ENCODE data around the gene NLGN1. TPM values are rescaled to one million over a fixed set of nuclear protein-coding genes. Genes with fewer than 3 reads are reported as not detected.

NLGN1 gene
- polyA plus RNA-seq, 3 donors from 2014 or later: not detected

DNA sequence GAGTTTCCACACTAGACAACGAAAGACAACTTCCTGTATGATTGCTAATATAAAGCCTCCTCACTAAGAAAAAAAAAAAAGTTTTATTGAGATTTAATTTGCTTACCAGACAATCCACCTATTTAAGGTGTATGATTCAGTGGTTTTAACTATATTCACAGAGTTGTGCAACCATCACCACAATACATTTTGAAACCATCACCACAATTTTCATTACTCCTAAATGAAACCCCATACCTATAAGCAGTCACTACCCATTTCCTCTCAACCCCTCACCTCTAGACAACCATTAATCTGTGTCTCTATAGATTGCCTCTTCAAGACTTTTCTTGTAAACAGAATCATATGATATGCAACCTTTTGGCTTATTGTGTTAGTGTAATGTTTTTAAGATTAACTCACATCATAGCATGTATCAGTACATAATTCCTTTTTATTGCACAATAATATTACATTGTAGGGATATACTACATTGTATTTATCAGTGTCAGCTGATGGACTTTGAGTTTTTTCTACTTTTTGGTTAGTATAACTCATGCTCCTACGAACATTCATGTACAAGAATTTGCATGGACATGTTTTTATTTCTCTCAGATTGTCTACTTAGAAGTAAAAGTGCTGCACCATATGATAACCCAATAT, 339.7 kb downstream of the NLGN1 start:
- no peaks in the 10 kb centered on the region for H3K4me1 Mint-ChIP-seq
- H3K36me3 Mint-ChIP-seq: no peaks in the 10 kb centered on the region
- no peak overlapping the region for H3K4me3 Mint-ChIP-seq
- H3K27me3 Mint-ChIP-seq (ENCODE audit: low read depth in 3 of 3): peaks cover 0 to 3% (median 2%) of the 10 kb centered on the region in 3 donors
- H3K27ac Mint-ChIP-seq: no peak overlapping the region
- no peak for DNase-seq
- H3K9me3 Mint-ChIP-seq: peaks cover 2 to 28% (median 11%) of the 10 kb centered on the region in 6 donors

DNA sequence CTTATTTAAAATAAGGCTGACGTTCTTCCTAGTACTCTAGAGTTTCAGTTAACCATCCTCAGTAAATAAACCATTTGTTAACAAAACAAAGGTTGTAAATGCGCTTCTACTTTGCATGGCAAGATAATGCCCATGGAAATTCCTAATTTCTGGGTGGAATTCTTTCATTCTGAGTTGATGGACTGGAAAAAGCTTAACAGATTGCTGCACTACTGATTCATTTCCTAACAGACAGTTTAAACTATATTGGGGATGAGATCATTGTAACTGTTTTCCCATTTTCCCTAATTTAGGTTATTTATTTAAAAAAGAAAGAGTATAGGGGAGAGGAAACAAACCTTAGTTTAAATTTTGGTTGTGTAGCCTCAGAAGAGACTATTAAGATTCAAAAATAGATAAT, 342.2 kb downstream of the NLGN1 start:
- peaks cover 0 to 3% (median 2%) of the 10 kb centered on the region in 3 donors for H3K27me3 Mint-ChIP-seq (ENCODE audit: low read depth in 3 of 3)
- no peaks in the 10 kb centered on the region for H3K4me1 Mint-ChIP-seq
- DNase-seq: no peak
- H3K36me3 Mint-ChIP-seq: no peaks in the 10 kb centered on the region
- H3K9me3 Mint-ChIP-seq: peaks cover 2 to 33% (median 11%) of the 10 kb centered on the region in 6 donors
- no peak overlapping the region for H3K27ac Mint-ChIP-seq
- no peak overlapping the region for H3K4me3 Mint-ChIP-seq

DNA sequence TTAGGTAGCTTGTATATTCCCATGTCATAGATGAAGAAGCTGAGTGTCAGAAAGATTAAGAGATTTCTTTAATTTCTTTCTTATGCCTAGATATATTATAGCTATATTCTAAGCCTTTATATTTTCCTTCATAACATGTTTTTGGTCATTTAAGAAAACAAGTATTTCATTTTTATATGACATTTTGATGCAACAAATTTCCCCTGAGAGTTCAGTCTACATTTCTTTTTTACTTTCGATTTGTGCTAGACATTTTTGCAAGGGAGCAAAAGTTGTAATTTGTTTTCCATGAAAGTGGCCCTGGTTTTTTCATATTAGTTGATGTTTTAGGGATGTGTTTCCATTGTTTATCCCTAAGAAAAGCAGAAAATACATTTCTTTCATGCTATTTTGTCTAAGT, 344.9 kb downstream of the NLGN1 start:
- Mint-ChIP-seq H3K9me3 (peaks cover 4 to 37% (median 13%) of the 10 kb centered on the region in 6 donors), H3K27ac (no peak overlapping the region), H3K36me3 (peaks cover 0 to 3% (median 0%) of the 10 kb centered on the region in 3 donors), H3K4me1 (no peaks in the 10 kb centered on the region), H3K4me3 (no peak overlapping the region), H3K27me3 (ENCODE audit: low read depth in 3 of 3) (peaks cover 0 to 3% (median 2%) of the 10 kb centered on the region in 3 donors)
- no peak for DNase-seq

DNA sequence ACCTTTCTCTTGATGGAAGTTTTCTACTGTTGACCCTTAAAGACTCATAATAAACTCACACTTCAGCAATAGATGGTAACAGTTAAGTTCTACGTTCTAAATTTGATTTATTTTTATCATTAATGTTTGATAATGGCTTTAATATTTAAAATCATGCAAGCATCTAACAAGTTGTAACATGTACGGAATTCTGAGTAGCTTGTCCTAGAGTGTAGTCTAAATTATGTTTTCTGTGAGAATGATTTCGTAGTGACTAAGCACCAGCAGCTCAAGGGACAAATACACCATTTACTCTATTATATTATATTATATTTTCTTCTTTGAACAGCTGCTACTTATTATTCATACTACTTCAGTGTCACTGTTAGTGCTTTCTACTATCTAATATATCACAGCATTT, 345.6 kb downstream of the NLGN1 start:
- peaks cover 0 to 3% (median 2%) of the 10 kb centered on the region in 3 donors for H3K27me3 Mint-ChIP-seq (ENCODE audit: low read depth in 3 of 3)
- DNase-seq: no peak
- no peak overlapping the region for H3K4me3 Mint-ChIP-seq
- no peak overlapping the region for H3K27ac Mint-ChIP-seq
- H3K9me3 Mint-ChIP-seq: peaks cover 4 to 37% (median 13%) of the 10 kb centered on the region in 6 donors
- H3K36me3 Mint-ChIP-seq: peaks cover 0 to 3% (median 0%) of the 10 kb centered on the region in 3 donors
- no peaks in the 10 kb centered on the region for H3K4me1 Mint-ChIP-seq

DNA sequence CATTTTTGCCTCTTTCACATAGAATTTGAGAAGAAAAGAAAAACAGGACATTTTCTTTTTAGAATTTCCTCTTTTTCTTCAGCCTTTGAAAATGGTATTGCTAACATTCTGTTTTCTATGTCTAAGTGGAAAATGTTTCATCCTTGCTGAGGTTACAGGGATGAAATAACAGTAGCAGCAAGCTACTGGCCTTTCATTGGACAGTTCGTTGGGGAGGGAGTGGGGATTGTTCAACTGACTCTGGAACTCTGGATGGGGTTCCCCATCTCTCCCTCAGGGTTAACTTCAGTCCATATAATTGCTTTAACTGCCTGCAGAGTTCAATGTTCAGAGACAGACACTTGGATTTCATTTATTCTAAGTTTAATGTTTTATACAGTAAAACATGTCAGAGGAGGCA, 346.0 kb downstream of the NLGN1 start:
- Mint-ChIP-seq H3K9me3 (peaks cover 4 to 33% (median 12%) of the 10 kb centered on the region in 6 donors), H3K36me3 (peaks cover 0 to 3% (median 0%) of the 10 kb centered on the region in 3 donors)

DNA sequence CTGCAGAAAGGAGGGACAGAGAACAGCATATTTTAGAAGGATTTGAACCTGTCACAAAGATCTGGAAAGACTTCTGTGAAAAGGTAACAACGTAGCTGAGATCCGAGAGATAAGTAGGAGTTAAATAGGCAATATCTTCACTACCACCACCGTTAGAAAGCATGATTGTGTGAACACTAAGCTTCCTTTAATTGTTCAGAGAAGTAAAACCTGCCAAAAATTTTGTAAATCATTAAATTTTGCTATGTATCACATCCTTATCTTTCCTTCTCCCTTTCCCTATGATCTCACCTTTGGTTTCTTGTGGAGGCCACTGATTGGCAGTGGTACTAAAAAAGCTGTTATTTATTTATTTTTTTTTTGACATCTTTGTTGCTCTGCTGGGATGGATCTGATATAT, 346.9 kb downstream of the NLGN1 start:
- Mint-ChIP-seq H3K36me3 (peaks cover 0 to 3% (median 0%) of the 10 kb centered on the region in 3 donors), H3K4me1 (no peaks in the 10 kb centered on the region), H3K27me3 (ENCODE audit: low read depth in 3 of 3) (peaks cover 0 to 3% (median 0%) of the 10 kb centered on the region in 3 donors), H3K27ac (no peak overlapping the region), H3K9me3 (peaks cover 2 to 25% (median 10%) of the 10 kb centered on the region in 6 donors), H3K4me3 (no peak overlapping the region)
- no peak for DNase-seq

More for the DNA sequence above, 346.0 kb downstream of the NLGN1 start:
- DNase-seq: no peak
- Mint-ChIP-seq H3K4me1 (no peaks in the 10 kb centered on the region), H3K4me3 (no peak overlapping the region), H3K27me3 (ENCODE audit: low read depth in 3 of 3) (peaks cover 0 to 3% (median 0%) of the 10 kb centered on the region in 3 donors), H3K27ac (no peak overlapping the region)

DNA sequence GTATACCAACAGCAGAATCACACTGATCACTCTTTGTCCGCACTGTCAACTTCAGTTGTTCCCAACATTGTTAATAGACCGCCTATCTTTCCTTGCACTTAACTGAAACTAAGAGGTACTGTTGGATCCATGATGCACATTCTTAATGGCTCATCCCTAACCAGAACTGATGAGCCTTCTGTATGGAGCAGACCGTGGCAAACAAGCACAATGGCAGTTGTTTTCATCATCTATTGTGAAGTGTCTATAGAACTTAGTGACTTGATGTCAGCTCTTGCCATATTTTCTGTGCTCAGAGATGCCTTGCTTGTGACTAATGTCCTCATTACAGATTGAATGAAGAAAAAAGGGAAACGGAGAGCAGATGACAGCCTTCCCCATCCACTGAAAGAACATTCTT, 347.4 kb downstream of the NLGN1 start:
- Mint-ChIP-seq H3K4me3 (no peak overlapping the region), H3K4me1 (no peaks in the 10 kb centered on the region), H3K9me3 (peaks cover 2 to 22% (median 11%) of the 10 kb centered on the region in 6 donors), H3K36me3 (peaks cover 0 to 3% (median 0%) of the 10 kb centered on the region in 3 donors), H3K27me3 (ENCODE audit: low read depth in 3 of 3) (peaks cover 0 to 3% (median 0%) of the 10 kb centered on the region in 3 donors), H3K27ac (no peak overlapping the region)
- no peak for DNase-seq

DNA sequence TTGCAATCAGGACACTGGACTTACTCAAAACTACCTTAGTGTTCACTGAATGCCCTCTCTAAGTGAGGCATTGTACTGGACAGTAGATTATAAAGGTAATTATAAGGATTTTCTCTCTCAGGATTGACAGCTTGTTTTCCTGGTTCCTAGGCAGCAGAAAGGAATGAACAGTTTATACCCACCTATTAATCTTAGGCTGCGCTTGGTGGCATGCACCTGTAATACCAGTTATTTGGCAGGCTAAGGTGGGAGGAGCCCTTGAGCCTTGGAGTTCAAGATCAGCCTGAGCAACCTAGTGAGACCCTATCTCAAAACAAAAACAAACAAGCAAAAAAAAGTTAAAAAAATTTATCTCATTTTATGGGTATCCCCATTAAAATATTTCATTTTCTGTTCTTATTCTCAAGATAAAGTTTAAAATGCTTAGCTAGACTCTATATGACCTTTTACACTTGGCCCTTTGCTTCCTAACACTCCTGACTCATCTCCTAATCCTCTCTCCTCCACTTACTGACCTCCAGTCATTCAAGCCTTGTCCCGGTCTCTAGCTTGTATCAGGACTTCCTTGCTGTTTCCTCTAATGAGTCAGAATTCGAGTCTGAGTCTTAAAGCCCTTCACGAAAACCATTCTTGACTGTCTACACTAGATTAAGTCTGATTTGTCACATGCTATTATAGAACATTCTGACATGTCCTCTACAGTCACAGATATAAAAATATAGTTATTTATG, 348.6 kb downstream of the NLGN1 start:
- H3K36me3 Mint-ChIP-seq: peaks cover 0 to 3% (median 0%) of the 10 kb centered on the region in 3 donors

DNA sequence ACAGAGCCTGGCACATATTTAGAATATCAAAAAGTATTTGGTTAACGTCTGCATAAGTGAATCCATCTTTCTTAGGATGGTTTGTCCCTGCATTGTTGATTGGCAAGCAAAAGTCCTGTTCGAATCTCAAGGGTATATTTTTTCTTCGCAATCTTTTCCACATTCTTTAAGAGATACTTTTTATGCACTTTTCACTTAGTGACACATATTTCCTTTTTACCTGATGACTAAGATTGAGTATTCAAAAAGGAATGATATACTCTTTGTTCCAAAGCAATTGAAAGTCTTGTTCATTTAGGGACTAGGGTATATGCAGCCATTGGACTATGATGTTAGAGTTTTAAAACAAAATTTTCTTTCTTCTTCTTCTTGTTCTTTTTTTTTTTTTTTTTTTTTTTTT, 349.9 kb downstream of the NLGN1 start:
- no peak overlapping the region for H3K4me3 Mint-ChIP-seq
- H3K9me3 Mint-ChIP-seq: peaks cover 0 to 15% (median 6%) of the 10 kb centered on the region in 6 donors
- H3K36me3 Mint-ChIP-seq: peaks cover 0 to 3% (median 0%) of the 10 kb centered on the region in 3 donors
- no peak for DNase-seq
- no peaks in the 10 kb centered on the region for H3K4me1 Mint-ChIP-seq
- no peak overlapping the region for H3K27ac Mint-ChIP-seq
- H3K27me3 Mint-ChIP-seq (ENCODE audit: low read depth in 3 of 3): no peaks in the 10 kb centered on the region

More for the DNA sequence above, 348.6 kb downstream of the NLGN1 start:
- Mint-ChIP-seq H3K27ac (no peak overlapping the region), H3K4me3 (no peak overlapping the region), H3K27me3 (ENCODE audit: low read depth in 3 of 3) (peaks cover 0 to 3% (median 0%) of the 10 kb centered on the region in 3 donors), H3K9me3 (peaks cover 0 to 20% (median 10%) of the 10 kb centered on the region in 6 donors), H3K4me1 (no peaks in the 10 kb centered on the region)
- DNase-seq: no peak

DNA sequence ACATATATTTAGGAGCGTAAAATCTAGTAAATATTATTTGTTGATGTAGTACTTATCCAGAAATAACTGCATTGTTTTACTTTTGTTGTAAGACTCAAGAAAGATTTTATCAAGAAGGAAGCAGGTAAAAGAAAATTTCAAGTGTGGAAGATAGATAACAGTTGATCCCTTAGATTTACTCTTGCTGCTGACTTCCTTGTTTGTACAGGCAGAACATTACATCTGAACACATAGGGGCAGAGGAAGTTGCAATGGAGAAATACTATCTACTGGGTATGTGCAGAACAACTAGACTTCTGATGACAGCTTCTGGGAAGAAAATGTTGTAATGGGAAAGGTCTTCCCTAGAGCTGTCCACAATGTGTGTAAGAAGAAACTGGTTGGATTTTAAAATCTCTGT, 350.6 kb downstream of the NLGN1 start:
- no peak for DNase-seq
- Mint-ChIP-seq H3K9me3 (peaks cover 0 to 15% (median 6%) of the 10 kb centered on the region in 6 donors), H3K4me1 (no peaks in the 10 kb centered on the region), H3K27ac (no peak overlapping the region), H3K27me3 (ENCODE audit: low read depth in 3 of 3) (no peaks in the 10 kb centered on the region), H3K36me3 (peaks cover 0 to 3% (median 0%) of the 10 kb centered on the region in 3 donors), H3K4me3 (no peak overlapping the region)

DNA sequence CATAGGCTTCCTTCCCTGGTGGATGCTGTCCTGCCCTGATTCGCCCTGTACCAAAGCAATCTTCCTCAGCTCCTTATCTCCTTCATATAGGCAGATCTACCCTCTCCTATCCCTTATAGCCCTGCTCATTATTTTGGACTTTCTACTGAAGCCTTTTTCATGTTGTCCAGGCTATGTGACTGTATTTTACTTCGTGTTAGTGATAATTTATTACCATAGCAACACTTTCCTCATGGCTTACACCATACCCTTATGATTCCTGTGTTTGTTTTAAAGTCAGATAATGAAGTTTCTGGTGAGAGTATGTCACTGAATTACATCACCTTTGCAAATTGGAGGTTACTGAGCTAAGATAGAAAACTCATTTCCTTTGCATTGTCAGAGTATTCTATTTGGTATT, 352.6 kb downstream of the NLGN1 start:
- no peak for DNase-seq
- Mint-ChIP-seq H3K27ac (peak overlapping the region in 1 of 6 donors; percentile 0), H3K4me1 (no peaks in the 10 kb centered on the region), H3K9me3 (peaks cover 2 to 6% (median 3%) of the 10 kb centered on the region in 6 donors), H3K36me3 (peaks cover 0 to 3% (median 0%) of the 10 kb centered on the region in 3 donors), H3K4me3 (no peak overlapping the region), H3K27me3 (ENCODE audit: low read depth in 3 of 3) (no peaks in the 10 kb centered on the region)

DNA sequence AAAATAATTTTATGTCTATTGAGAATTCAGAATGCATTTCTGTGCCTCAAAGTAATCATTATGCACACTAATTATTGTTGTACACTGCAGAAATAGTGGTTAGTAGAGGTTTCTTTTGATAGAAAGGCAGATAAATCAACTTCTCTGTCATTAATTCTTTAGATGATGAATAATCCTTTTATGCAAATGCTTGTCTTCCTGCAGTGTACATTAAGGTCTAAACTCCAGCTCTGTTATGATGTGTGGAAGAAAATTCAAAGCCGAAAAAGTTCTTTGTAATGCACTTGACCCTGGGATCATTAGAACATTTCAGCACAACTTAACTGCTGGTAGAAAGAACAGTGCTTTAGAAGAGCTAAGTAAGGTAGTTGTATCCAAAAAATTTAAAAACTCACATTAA, 353.0 kb downstream of the NLGN1 start:
- no peak overlapping the region for H3K4me3 Mint-ChIP-seq
- peaks cover 2 to 8% (median 4%) of the 10 kb centered on the region in 6 donors for H3K9me3 Mint-ChIP-seq
- no peak for DNase-seq
- H3K4me1 Mint-ChIP-seq: no peaks in the 10 kb centered on the region
- no peaks in the 10 kb centered on the region for H3K27me3 Mint-ChIP-seq (ENCODE audit: low read depth in 3 of 3)
- no peak overlapping the region for H3K27ac Mint-ChIP-seq
- H3K36me3 Mint-ChIP-seq: peaks cover 0 to 3% (median 0%) of the 10 kb centered on the region in 3 donors

DNA sequence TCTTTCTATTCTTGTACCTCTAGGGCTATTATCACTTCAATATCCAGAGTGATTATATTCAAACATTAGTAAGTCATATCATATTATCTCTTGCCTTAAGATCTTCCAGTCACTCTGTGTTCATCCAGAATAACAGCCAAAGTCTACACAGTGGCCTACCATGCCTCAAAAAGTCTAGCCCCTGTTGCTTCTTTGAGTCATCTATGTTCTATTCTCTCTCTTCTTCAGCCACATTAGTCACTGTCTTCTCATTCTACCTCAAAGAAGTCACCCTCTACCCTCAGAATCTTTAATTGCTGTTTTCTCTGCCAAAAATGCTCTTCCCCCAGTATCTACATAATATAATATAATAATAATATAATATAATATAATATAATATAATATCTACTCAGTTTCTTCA, 356.0 kb downstream of the NLGN1 start:
- Mint-ChIP-seq H3K27me3 (ENCODE audit: low read depth in 3 of 3) (no peaks in the 10 kb centered on the region), H3K27ac (no peak overlapping the region), H3K36me3 (no peaks in the 10 kb centered on the region), H3K9me3 (peaks cover 0 to 11% (median 3%) of the 10 kb centered on the region in 6 donors), H3K4me3 (no peak overlapping the region), H3K4me1 (no peaks in the 10 kb centered on the region)
- DNase-seq: no peak

DNA sequence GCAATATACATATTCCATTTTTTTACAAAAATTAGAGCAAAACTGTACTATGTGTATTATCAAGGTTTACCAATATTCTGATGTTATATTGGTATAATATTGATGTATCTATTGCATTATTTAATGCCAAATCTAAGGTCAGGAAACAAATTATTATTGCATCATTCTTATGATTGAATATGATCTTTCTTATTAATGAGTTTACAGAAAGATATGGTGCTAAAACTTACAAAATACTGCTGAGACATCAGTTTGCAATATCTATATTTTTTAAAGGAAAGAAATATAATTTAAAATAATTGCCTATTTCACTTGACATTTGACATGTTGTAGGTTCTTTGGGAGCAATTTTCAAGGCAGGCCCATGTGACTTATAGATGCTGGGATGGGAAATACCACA, 357.6 kb downstream of the NLGN1 start:
- DNase-seq: no peak
- H3K27me3 Mint-ChIP-seq (ENCODE audit: low read depth in 3 of 3): no peaks in the 10 kb centered on the region
- H3K4me1 Mint-ChIP-seq: no peaks in the 10 kb centered on the region
- no peak overlapping the region for H3K4me3 Mint-ChIP-seq
- no peak overlapping the region for H3K27ac Mint-ChIP-seq
- peaks cover 0 to 11% (median 3%) of the 10 kb centered on the region in 6 donors for H3K9me3 Mint-ChIP-seq
- no peaks in the 10 kb centered on the region for H3K36me3 Mint-ChIP-seq

All from immature natural killer cell (primary cell).